HEK293T (cell line): ENCODE results near the gene NECTIN3.

Experiments used
- ARNT ChIP-seq: fragments of 450-650 bp; IDR thresholded peaks from 2 replicates; pipeline ENCODE4 v1.6.1; 2017; ENCODE audit warnings: mild to moderate bottlenecking
- BHLHE40 ChIP-seq: fragments of 450-650 bp; IDR thresholded peaks from 2 replicates; pipeline ENCODE4 v1.6.1; 2016; ENCODE audit warnings: mild to moderate bottlenecking, moderate library complexity, borderline replicate concordance
- CTBP1 ChIP-seq: fragments of 450-650 bp; IDR thresholded peaks from 2 replicates; pipeline ENCODE4 v1.6.1; 2016; ENCODE audit warnings: borderline replicate concordance
- ELF4 ChIP-seq: fragments of 450-650 bp; IDR thresholded peaks from 2 replicates; pipeline ENCODE4 v1.6.1; 2017; ENCODE audit warnings: antibody characterized with exemption
- FOXA1 ChIP-seq: fragments of 450-650 bp; IDR thresholded peaks from 2 replicates; pipeline ENCODE4 v1.6.1; 2016; ENCODE audit warnings: mild to moderate bottlenecking
- FOXK2 ChIP-seq: fragments of 450-650 bp; IDR thresholded peaks from 2 replicates; pipeline ENCODE4 v1.6.1; 2016; ENCODE audit warnings: mild to moderate bottlenecking
- FOXM1 ChIP-seq: fragments of 450-650 bp; IDR thresholded peaks from 2 replicates; pipeline ENCODE4 v1.6.1; 2017; ENCODE audit warnings: mild to moderate bottlenecking, borderline replicate concordance
- HDGF ChIP-seq: fragments of 450-650 bp; IDR thresholded peaks from 2 replicates; pipeline ENCODE4 v1.6.1; 2017; ENCODE audit warnings: antibody characterized with exemption, borderline replicate concordance
- L3MBTL2 ChIP-seq: fragments of 450-650 bp; conservative IDR thresholded peaks from 2 replicates; pipeline ENCODE4 v1.6.1; 2016; ENCODE audit warnings: mild to moderate bottlenecking
- NFRKB ChIP-seq: fragments of 450-650 bp; IDR thresholded peaks from 2 replicates; pipeline ENCODE4 v1.6.1; 2016; ENCODE audit warnings: mild to moderate bottlenecking, moderate library complexity
- SP1 ChIP-seq: fragments of 450-650 bp; IDR thresholded peaks from 2 replicates; pipeline ENCODE4 v1.6.1; 2017
- SUZ12 ChIP-seq: fragments of 450-650 bp; IDR thresholded peaks from 2 replicates; pipeline ENCODE4 v1.6.1; 2016; ENCODE audit warnings: mild to moderate bottlenecking
- TARDBP ChIP-seq: fragments of 450-650 bp; IDR thresholded peaks from 2 replicates; pipeline ENCODE4 v1.6.1; 2016
- ZNF384 ChIP-seq: fragments of 450-650 bp; IDR thresholded peaks from 2 replicates; pipeline ENCODE4 v1.6.1; 2016

DNA sequence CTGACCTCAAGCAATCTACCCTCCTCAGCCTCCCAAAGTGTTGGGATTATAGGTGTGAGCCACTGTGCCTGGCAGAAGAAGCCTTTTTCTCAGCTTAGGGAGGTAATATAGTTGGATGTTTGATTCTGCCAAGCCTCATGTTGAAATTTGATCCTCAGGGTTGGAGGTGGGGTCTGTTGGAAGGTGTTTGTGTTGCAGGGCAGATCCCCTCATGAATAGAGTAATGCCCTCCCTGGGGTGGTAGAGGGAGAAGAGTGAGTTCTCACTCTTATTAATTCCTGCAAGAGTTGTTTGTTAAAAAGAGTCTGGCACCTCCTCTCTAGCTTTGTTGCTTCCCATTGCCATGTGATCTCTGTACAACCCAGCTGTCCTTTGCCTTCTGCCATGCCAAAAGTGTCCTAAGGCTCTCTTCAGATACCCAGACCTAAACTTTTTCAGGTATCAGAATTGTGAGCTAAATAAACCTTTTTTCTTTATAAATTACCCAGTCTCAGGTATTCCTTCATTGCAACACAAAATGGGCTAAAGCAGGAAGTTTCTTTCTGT is 16.4 kb downstream of the NECTIN3 start:
- TF ChIP-seq L3MBTL2 = no peak
- TF ChIP-seq HDGF = no peak
- no peak for TF ChIP-seq NFRKB
- TF ChIP-seq BHLHE40 = no peak
- TF ChIP-seq SP1 = no peak
- TF ChIP-seq FOXA1 = no peak
- no peak for TF ChIP-seq FOXM1
- TF ChIP-seq FOXK2 = no peak
- no peak for TF ChIP-seq TARDBP
- TF ChIP-seq SUZ12 = no peak
- no peak for TF ChIP-seq ZNF384
- no peak for TF ChIP-seq ARNT
- TF ChIP-seq CTBP1 = no peak
- TF ChIP-seq ELF4 = no peak
